ENCODE data around the gene ADGRF3. TPM values are rescaled to one million over a fixed set of nuclear protein-coding genes. Genes with fewer than 3 reads are reported as not detected.

ADGRF3 gene
- total RNA-seq, 1 experiment from 2014 or later: 0.09 TPM

DNA sequence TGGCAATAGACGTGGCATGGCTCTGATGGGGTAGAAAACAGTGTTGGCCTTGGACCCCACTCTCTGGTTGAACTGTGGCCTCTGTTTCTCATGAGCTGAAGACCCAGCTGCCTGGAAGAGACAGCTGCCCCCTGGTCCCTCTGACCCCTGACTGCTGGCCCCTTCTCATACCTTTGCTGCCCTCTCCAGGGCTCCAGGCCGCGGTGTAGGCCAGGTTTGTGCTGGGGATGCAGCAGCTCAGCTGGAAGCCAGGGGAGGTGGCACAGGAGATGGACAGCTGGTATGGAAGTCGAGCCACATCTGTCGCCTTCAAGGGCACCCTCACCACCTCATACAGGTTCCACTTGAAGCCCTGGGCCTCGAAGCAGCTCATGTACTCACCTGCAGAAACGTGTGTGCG, 32.3 kb downstream of the ADGRF3 start:
- TF ChIP-seq, protein P1, sequence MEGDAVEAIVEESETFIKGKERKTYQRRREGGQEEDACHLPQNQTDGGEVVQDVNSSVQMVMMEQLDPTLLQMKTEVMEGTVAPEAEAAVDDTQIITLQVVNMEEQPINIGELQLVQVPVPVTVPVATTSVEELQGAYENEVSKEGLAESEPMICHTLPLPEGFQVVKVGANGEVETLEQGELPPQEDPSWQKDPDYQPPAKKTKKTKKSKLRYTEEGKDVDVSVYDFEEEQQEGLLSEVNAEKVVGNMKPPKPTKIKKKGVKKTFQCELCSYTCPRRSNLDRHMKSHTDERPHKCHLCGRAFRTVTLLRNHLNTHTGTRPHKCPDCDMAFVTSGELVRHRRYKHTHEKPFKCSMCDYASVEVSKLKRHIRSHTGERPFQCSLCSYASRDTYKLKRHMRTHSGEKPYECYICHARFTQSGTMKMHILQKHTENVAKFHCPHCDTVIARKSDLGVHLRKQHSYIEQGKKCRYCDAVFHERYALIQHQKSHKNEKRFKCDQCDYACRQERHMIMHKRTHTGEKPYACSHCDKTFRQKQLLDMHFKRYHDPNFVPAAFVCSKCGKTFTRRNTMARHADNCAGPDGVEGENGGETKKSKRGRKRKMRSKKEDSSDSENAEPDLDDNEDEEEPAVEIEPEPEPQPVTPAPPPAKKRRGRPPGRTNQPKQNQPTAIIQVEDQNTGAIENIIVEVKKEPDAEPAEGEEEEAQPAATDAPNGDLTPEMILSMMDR (conservative IDR thresholded peaks at IDR 0.05): peak; percentile 57; the same call in 2 of the 3 replicates

More for the DNA sequence above, 32.3 kb downstream of the ADGRF3 start:
- Histone ChIP-seq H2AFZ (ENCODE audit: low read length) (no peak overlapping the region), H3K79me1 (ENCODE audit: insufficient read depth, low read depth, low read length, poor library complexity, severe bottlenecking) (no peaks in the 10 kb centered on the region), H3K23ac (ENCODE audit: insufficient read length, low read depth, low read length) (no peak overlapping the region), H3K4me2 (ENCODE audit: insufficient read depth, insufficient read length, low read length) (no peak overlapping the region), H2AK5ac (ENCODE audit: insufficient read length, low read length) (no peak overlapping the region), H2BK120ac (ENCODE audit: low read depth, low read length, poor library complexity, severe bottlenecking) (no peak overlapping the region), H3K4me1 (ENCODE audit: insufficient read depth, low read length) (peaks cover 7% of the 10 kb centered on the region; the same call in 1 of the 2 replicates), H3K18ac (ENCODE audit: insufficient read length, low read depth, low read length) (no peak overlapping the region), H3K56ac (ENCODE audit: insufficient read length, low read depth, low read length) (no peak overlapping the region), H3T11ph (ENCODE audit: low read length) (no peak overlapping the region), H3K27ac (ENCODE audit: insufficient read length, low read depth, low read length) (no peak overlapping the region), H2BK5ac (ENCODE audit: insufficient read length, low read length) (no peak overlapping the region), H3K14ac (ENCODE audit: insufficient read depth, low read length) (no peak overlapping the region), H4K5ac (ENCODE audit: insufficient read length, low read depth, low read length) (no peak overlapping the region), H3K9ac (ENCODE audit: extremely low read depth, insufficient read length, low read length) (no peak overlapping the region), H3K79me2 (ENCODE audit: insufficient read depth, low read length) (no peaks in the 10 kb centered on the region), H3K9me3 (ENCODE audit: control insufficient read depth, low read depth, low read length) (no peaks in the 10 kb centered on the region), H4K20me1 (ENCODE audit: control insufficient read depth, insufficient read depth, insufficient read length) (no peaks in the 10 kb centered on the region), H3K4ac (ENCODE audit: low read depth, low read length) (no peak overlapping the region), H4K91ac (ENCODE audit: insufficient read length, low read depth, low read length) (no peak overlapping the region), H2BK12ac (ENCODE audit: insufficient read length, low read depth, low read length) (no peak overlapping the region), H2BK15ac (ENCODE audit: low read depth, low read length) (no peak overlapping the region), H2BK20ac (ENCODE audit: low read depth, low read length, poor library complexity, severe bottlenecking) (no peak overlapping the region), H3K27me3 (ENCODE audit: insufficient read depth, low read length) (no peaks in the 10 kb centered on the region), H4K8ac (replicated peaks; ENCODE audit: insufficient read length, low read depth, low read length) (no peak overlapping the region), H3K23me2 (ENCODE audit: insufficient read length, low read depth, low read length, poor library complexity, severe bottlenecking) (no peaks in the 10 kb centered on the region)
- WGBS (ENCODE audit: extremely low coverage, insufficient read length, low lambda C conversion rate): no CpG with 5 or more reads among the region's 8 CpGs
- H3K27ac Mint-ChIP-seq: peak overlapping the region in 1 of 3 experiments; percentile 45; a peak in 1 of 7 replicates
- no peaks in the 10 kb centered on the region for H3K9me3 Mint-ChIP-seq
- peak; percentile 64 for DNase-seq
- no peak overlapping the region for H3K4me3 Mint-ChIP-seq
- peaks cover 0 to 4% (median 2%) of the 10 kb centered on the region in 3 experiments; a peak in 3 of 7 replicates for H3K36me3 Mint-ChIP-seq (ENCODE audit: insufficient read depth in 1 of 3, low read depth in 3 of 3)
- peaks cover 29 to 37% of the 10 kb centered on the region in 2 experiments for H3K4me1 Mint-ChIP-seq
- no peaks in the 10 kb centered on the region; the same call in 1 of the 2 replicates for H3K27me3 Mint-ChIP-seq (ENCODE audit: low read depth)

Measured in H9 (cell line).